Limb (tissue), 2 donors: ENCODE data around the gene CD1E.
"Not testable (repeated sequence)": the region's sequence is repeated elsewhere in the genome, so short reads cannot be mapped to it uniquely, and the experiment has no call there.

ENCODE experiments used
- DNase-seq, 2 donors: peaks; one replicate each; pipeline ENCODE4 v3.0.0-alpha.2; 2016; ENCODE audit errors: extremely low spot score in 2 of 2

CD1E gene

DNA sequence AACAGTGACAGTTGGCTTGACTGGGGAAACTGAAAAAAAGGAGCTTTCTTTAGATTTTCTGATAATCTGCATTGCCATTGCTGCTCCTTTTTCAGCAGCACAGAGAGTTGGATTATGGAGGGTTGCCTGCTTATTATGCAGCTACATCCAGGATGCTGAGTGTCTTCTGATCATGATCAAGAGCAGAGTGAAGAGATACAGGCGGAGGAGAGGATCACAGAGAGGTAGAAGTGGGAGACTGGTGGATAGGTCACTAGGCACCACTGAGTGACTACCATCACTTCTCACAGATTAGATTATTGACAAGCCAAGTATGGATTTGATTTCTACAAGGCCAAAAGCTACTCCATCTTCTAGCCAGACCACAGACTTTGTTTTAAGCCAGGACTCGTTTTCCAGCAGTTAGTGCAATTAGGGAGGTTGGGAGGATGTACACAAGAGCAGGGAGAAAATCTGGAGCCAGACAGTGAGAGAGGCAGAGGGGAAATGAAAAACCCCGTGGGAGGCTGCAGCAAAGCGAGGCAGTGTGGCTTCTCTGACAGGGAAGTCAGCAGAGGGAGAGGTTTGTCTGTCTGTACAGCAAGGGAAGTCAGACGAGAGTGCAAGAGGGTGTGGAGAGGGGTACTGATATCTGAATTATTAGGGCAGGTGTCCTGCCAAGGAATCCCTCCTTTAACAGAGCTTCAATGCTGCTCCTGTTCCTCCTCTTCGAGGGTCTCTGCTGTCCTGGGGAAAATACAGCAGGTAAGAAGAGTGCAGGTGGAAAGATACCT lies at the start of gene CD1E:
CD1E (plus strand) TSS at position 592 of the 773 bp plus-strand sequence; CDS start at position 687, 95 bp downstream.
- DNase-seq, result no peak

DNA sequence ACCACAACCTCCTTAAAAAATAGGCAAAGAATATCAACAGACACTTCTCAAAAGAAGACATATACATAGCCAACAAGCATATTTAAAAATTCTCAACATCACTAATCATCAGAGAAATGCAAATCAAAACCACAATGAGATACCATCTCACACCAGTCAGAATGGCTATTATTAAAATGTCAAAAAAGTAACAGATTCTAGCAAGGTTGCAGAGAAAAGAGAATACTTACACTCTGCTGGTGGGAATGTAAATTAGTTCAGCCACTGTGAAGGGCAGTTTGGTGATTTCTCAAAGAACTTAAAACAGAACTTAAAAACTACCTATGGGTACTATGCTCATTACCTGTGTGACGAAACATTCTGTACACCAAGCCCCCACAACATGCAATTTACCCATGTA lies 43.1 kb upstream of the CD1E start:
- DNase-seq, result no peak

DNA sequence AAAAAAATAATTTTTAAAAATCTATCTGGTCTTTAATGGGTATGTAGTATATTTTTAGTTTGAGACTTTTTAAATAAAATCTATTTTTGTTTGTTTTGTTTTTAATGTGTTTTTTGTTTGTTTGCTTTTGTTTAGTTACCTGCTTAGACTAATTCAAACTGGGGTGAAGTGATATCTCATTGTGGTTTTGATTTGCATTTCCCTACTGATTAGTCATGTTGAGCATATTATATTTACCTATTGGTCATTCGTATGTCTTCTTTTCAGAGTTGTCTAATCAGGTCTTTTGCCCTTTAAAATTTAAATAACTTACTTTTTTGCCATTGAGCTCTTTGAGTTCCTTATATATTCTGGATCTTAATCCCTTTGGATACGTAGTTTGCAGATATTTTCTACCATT lies 42.6 kb upstream of the CD1E start:
- DNase-seq, result no peak

DNA sequence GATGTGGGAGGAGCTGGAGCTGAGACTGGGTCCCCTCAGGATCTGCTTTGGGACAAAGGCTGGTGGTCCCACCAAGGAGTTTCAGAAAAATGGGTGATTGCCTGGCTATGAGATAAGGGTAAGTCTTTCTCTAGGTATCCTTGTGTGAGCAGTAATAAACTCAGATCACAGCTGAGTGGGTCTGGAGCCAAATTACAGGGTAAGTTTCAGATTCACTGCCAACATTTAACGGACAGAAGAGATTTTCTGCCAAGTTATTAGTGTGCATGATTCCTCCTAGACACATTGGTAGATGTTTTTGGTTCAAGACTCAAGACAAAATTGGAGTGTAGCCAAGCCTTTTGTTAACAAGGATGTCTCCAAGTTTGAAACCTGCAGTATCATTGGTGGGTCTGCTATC lies 29.8 kb upstream of the CD1E start:
- no peak for DNase-seq

DNA sequence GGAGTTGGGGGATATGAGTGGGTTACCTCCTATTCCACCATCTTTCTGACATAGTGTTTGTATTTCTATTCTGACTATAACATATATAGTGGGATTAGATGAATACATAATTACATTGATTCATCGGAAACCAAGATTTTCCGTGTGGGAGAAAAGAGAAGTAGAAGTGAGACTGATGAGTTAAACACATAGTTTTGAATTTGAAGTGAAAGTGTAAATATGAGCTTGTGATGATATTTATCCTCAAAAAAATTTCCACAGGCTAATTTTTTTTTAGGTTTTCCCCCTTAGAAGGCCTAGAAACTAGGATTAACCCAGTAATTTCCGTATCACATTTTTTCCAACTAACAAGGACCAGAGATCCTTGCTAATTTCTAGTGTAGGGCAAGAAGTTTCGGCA lies 29.3 kb upstream of the CD1E start:
- no peak for DNase-seq

DNA sequence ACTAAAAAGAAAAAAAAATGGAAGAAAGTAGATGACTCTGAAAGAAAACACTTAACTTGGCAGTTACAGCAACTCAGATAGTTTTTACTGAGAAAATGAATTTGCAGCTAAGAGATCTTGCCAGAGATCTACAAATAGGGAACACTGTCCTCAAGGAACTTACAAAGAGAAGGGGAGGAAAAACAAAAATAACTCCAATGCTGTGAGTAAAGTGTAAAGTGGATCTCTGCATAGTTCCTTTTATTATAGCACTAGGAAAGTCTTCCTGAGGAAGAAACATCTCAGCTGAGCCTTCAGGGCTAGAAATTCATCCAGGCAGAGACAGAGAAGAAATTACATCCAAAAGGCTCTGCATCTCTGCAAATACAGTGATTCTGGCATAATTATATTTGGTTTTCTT lies 26.2 kb upstream of the CD1E start:
- no peak for DNase-seq

DNA sequence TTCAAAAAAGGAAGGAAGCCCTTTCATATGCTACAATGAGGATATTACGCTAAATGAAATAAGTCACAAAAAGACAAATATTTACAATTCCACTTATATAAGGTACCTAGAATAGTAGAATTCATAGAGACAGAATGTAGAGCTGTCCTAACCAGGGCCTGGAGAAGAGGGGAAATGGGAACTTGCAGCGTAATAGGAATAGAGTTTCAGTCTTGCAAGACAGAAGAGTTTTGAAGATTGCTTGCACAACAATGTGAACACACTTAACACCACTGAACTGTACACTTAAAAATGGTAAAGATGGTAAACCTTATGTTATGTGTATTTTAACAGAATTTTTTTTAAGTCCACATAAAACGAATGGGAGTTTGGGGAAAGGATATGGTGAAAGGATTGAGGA lies 25.3 kb upstream of the CD1E start:
- DNase-seq, result no peak

DNA sequence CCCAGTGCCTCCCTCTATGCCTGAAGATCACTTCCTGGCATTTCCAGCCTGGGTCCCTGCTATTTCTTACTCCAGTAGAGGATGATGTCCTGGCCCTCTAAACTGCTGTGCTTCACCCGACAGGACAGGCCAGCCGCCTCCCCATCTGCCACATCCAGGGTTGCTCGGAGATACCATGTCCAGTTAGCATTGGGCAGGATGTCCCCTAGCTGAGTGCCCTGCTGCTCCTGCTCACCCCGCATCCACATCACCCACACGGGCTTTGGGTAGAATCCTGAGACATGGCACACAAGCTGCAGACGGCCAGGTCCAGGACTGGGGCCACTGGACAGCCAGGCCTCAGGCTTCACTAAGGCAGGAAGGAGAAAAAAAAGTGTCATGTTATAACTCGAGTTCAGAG lies 24.4 kb upstream of the CD1E start:
- no peak for DNase-seq

DNA sequence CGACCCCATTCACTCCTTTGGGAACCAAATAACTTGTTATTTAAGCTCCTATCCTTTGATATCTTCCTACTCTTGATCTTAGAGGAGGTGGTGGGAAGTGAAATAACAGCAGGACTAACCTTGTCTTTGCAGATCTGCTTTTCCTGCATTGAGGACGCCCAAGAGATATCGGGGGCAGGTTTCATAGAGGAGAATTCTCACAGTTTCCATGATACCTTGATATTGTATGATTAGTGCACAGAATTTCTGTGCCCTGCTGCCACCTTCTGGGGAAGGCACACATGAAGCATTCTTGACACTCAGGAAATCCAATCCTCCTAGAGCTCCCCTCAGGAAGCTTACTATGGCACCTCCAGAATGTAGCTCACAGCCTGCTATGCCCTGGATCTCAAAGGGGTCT lies 24.0 kb upstream of the CD1E start:
- no peak for DNase-seq

DNA sequence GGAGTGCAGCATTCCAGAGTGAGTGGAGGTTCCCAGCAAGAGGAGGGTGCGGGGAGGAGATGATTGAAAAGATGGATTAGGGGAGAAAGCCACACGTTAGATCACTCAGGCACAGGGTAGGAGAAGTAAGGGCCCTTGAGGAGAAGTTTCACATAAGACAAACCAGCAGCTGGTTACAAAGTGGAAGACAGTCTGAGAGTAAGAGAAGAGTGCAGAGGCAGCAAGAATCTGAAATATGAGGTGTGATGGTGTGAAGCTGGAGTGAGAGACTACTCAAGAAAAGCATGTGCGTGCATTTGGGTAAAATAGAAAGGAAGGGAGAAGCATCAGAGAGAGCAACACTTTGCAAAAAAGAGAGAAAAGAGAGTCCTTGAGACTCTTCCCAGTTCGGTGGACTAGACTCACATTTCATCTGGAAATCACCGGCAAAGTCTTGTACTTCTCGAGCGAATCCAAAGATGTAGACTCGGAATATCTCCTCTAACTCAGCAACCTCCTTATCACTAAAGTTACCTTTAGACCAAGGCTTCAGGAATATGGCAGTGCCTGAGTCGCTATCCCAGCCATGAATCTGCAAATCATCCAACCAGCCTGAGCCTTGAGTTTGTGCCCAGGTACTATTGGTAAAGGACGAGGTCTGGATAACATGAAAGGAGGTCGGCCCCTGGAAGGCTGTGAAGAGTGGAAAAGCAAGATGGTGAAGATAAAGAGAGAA lies 23.1 kb upstream of the CD1E start:
- no peak for DNase-seq

DNA sequence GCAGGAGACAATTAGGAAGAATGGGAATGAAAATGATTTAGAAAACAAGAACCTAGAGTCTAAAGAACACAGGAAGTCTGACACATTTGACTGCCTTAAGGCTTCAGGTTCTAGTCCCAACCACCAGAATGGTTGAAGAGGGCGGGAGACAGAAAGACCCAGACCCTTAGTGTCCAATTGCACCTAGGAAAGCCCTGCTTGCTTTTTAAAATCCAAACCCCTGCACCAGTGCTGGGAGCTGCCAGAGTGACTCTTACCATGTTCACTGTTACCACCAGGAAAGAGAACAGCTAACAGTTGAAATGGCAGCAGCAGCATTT lies 22.6 kb upstream of the CD1E start:
- DNase-seq, result no peak

DNA sequence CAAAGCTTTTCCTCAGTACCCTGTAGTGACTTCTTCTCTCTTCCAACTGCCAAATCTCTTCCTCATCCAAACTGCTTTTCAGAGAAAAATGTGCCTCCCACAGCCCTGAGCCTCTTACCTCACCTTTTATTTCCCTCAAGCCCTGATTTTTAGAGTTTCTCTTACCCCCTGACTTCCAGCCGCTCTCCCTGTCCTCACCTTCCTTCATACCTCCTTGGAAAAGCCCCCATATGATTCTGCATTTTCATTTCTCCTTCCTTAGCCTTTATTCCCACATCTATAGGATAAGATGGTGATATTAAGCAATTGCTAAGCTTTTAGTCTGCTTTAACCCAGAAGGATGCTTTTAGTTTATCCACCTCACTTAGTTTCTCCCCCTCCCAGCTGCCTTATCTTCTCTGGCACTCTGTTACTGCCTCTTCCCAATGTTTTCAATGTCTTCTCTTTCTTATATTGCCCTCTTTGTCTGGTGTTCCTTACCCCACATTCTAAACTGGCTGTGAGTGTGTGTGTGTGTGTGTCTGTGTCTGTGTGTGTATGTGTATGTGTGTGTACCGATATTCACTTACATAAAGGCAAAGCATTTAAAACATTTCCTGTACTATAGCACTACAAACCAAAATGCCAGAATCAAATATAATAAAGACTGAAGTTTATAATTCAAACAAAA lies 22.1 kb upstream of the CD1E start, which contains the start of gene CD1B:
CD1B (minus strand) TSS at position 51 of the 670 bp plus-strand sequence. CDS start 108 bp downstream, outside the sequence.
- no peak for DNase-seq

DNA sequence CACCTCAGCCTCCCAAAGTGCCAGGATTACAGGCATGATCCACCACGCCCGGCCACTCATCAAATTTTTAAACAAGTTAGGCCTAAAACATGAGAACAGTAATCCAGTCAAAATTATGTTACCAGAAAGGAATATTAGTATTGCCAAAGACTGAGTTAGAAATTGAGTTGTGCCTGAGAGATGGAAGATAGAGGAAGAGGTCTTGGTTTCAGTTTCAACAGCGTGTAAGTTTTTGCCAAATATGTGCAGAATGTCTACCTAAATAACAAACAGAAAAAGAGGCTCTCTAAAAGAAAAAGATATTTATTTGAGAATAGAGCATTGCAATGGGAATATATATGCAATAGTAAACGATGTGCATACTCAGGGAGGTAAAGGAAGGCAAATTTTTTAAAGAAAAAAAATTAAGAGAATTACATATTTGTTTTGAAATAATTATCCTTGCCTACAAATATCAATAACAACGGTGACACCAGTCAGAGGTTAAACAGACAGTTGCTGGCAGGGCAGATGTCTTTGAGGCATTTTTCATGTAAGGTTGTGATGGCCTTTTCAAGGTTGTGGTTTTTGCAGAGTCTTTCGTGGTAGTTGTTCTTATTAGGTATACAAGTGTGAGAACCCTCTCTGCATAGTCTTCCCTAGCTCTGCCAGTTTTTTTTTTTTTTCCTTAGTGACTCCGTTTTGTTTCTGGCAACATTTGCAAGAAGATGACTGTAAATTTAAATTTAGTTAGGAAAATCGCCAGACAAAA lies 20.1 kb upstream of the CD1E start:
- DNase-seq, result no peak

DNA sequence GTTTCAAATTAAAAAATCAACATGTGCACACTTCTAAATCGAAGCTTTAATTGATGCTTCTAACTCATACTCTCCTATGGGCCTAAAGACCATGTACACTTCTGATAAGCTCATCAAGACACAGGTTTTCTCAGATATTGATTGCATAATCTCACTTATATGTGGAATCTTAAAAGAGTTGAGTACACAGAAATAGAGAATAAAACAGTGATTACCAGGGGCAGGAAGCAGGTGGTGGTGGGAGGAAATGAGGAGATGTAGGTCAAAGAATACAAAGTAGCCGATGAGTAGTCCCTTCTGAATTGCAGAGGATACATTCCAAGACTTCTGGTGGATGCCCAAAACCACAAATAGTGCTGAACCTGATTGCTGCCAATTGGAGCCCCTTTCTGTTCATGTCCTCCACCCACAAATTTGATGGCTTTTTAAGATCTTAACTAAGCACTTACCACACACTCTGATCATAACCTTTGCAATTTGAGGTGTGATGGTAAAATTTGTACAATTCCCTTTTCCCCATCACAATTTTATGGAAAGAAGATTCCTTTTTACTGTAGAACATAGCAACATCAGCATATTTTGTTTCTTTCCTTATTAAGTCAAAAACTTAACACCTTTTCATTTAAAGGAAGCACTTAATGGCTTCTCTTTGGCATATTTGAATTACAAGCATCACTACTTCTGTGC lies 19.0 kb upstream of the CD1E start:
- DNase-seq, result no peak

DNA sequence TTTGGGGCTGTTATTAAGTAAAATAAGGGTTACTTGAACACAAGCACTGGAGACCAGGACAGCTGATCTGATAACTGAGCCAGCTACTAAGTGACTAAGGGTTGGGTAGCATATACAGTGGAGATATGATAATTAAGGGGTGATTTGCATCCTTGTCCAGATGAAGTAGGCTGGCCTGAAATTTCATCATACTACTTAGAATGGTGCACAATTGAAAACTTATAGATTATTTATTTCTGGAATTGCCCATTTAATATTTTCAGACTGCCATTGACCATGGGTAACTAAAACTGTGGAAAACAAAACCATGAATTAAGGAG lies 18.5 kb upstream of the CD1E start:
- no peak for DNase-seq

DNA sequence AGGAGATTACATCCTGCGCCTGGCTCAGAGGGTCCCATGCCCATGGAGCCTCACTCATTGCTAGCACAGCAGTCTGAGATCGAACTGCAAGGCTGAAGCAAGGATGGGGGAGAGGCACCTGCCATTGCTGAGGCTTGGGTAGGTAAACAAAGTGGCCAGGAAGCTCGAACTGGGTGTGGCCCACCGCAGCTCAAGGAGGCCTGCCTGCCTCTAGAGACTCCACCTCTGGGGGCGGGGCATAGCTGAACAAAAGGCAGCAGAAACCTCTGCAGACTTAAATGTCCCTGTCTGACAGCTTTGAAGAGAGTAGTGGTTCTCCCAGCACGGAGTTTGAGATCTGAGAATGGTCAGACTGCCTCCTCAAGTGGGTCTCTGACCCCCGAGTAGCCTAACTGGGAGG lies 17.3 kb upstream of the CD1E start:
- DNase-seq, result not testable (repeated sequence)

DNA sequence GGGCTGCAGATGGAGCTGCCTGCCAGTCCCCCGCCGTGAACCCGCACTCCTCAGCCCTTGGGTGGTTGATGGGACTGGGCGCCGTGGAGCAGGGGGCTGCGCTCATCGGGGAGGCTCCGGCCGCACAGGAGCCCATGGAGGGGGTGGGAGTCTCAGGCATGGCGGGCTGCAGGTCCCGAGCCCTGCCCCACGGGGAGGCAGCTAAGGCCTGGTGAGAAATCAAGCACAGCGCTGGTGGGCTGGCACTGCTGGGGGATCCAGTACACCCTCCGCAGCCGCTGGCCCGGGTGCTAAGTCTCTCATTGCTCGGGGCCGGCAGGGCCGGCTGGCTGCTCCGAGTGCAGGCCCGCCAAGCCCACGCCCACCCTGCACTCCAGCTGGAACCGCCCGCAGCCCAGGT lies 4.7 kb upstream of the CD1E start:
- not testable (repeated sequence) for DNase-seq

DNA sequence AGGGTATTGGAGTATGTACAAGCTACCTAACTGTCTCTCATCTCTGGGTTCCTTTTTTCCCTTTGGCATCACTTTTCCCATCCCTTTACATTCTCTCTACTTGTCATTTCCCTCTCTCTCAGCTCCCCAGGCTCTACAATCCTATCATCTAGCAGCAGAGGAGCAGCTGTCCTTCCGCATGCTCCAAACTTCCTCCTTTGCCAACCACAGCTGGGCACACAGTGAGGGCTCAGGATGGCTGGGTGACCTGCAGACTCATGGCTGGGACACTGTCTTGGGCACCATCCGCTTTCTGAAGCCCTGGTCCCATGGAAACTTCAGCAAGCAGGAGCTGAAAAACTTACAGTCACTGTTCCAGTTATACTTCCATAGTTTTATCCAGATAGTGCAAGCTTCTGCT lies 561 bp downstream of the CD1E start:
- no peak for DNase-seq

DNA sequence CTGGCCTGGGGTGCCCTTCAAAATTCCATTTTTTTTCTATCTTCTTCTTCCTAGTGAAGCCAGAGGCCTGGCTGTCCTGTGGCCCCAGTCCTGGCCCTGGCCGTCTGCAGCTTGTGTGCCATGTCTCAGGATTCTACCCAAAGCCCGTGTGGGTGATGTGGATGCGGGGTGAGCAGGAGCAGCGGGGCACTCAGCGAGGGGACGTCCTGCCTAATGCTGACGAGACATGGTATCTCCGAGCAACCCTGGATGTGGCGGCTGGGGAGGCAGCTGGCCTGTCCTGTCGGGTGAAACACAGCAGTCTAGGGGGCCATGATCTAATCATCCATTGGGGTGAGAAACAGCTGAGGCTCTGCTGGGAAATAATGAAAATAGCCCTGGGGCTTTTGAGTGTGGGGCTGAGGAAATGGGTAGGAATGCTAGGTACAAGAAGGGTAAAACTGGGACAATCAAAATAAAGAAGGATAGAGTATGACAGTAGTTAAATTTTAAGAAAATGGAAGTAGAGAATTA lies 2.1 kb downstream of the CD1E start:
- DNase-seq, result no peak

DNA sequence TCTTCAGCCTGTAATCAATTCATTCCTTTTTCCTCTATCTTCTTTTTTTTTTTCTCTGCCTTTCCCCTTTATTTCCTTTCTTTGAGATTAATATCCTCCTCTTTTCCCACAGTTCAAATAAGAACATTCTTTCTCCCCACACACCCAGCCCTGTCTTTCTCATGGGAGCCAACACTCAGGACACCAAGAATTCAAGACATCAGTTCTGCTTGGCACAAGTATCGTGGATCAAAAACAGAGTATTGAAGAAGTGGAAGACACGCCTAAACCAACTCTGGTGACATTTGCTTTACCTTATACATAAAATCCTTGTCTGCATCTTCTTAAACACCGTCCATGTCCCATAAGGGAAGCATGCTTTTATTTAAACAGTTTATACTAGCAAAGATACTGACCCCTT lies 2.9 kb downstream of the CD1E start:
- no peak for DNase-seq

DNA sequence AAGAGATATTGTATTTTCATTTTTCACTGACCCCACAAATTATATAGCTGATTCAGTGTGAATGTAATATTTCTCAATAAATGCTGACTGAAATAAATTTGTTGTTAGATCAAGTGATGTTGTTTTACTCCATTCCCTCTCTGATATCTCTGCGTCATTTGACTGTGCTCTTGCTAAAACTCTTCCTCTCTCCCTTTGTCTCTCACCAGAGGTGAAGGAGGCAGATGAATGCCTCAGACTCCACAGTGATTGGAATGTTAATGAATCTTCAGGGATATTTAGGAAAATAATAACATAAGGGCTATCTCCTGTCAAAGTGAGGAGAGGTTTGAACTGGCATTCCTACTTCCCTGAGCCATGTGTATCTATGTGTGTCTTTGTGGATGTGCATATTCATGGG lies 3.7 kb downstream of the CD1E start:
- DNase-seq, result no peak
